ENCODE data around the gene EPB41L4A. TPM values are rescaled to one million over a fixed set of nuclear protein-coding genes. Genes with fewer than 3 reads are reported as not detected.

EPB41L4A gene
- total RNA-seq, 3 donors from 2014 or later, result 22.0 to 25.9 (median 22.6) TPM

- DNase-seq (ENCODE audit: low spot score in 2 of 2), result no peak
- H3K36me3 ChIP-seq, result no peaks in the 10 kb centered on the region
- H3K27ac ChIP-seq, result no peak overlapping the region
- H3K4me3 ChIP-seq, result no peak overlapping the region
- H3K9me3 ChIP-seq, result no peaks in the 10 kb centered on the region
- TF ChIP-seq CTCF (IDR thresholded peaks at IDR 0.05) (no peak), POLR2A (IDR thresholded peaks at IDR 0.05) (no peak), POLR2AphosphoS5 (IDR thresholded peaks at IDR 0.05) (no peak)
- H3K4me1 ChIP-seq, result no peaks in the 10 kb centered on the region
- intact Hi-C loops (cut with DNase I; ENCODE audit: low total_unique reads), result no loop called here
- H3K27me3 ChIP-seq, result no peaks in the 10 kb centered on the region
These were observed 106.5 kb downstream of the EPB41L4A start for GRCh38 chr5:112312295-112313275.

GRCh38 chr5:112310746-112311145 is 108.3 kb downstream of the EPB41L4A start:
- no peak for DNase-seq (ENCODE audit: low spot score in 2 of 2)
- Histone ChIP-seq H3K4me1 (no peaks in the 10 kb centered on the region), H3K4me3 (no peak overlapping the region), H3K27ac (no peak overlapping the region), H3K36me3 (no peaks in the 10 kb centered on the region), H3K27me3 (no peaks in the 10 kb centered on the region), H3K9me3 (no peaks in the 10 kb centered on the region)
- TF ChIP-seq POLR2A (IDR thresholded peaks at IDR 0.05) (no peak), POLR2AphosphoS5 (IDR thresholded peaks at IDR 0.05) (no peak), CTCF (IDR thresholded peaks at IDR 0.05) (no peak)
- intact Hi-C loops (cut with DNase I; ENCODE audit: low total_unique reads), result no loop called here

GRCh38 chr5:112308608-112309007 is 110.5 kb downstream of the EPB41L4A start:
- Histone ChIP-seq H3K4me1 (no peaks in the 10 kb centered on the region), H3K36me3 (no peaks in the 10 kb centered on the region), H3K27me3 (no peaks in the 10 kb centered on the region), H3K9me3 (no peaks in the 10 kb centered on the region), H3K4me3 (no peak overlapping the region), H3K27ac (no peak overlapping the region)
- no peak for DNase-seq (ENCODE audit: low spot score in 2 of 2)
- no peak for TF ChIP-seq POLR2A (IDR thresholded peaks at IDR 0.05)
- no peak for TF ChIP-seq CTCF (IDR thresholded peaks at IDR 0.05)
- no peak for TF ChIP-seq POLR2AphosphoS5 (IDR thresholded peaks at IDR 0.05)
- intact Hi-C loops (cut with DNase I; ENCODE audit: low total_unique reads), result no loop called here

GRCh38 chr5:112306956-112307355 is 112.1 kb downstream of the EPB41L4A start:
- Histone ChIP-seq H3K4me3 (no peak overlapping the region), H3K36me3 (no peaks in the 10 kb centered on the region), H3K9me3 (no peaks in the 10 kb centered on the region), H3K27me3 (no peaks in the 10 kb centered on the region), H3K27ac (no peak overlapping the region), H3K4me1 (no peaks in the 10 kb centered on the region)
- DNase-seq (ENCODE audit: low spot score in 2 of 2), result no peak
- TF ChIP-seq POLR2AphosphoS5 (IDR thresholded peaks at IDR 0.05) (no peak), CTCF (IDR thresholded peaks at IDR 0.05) (no peak)
- intact Hi-C loops (cut with DNase I; ENCODE audit: low total_unique reads), result no loop called here

- DNase-seq (ENCODE audit: low spot score in 2 of 2), result no peak
- Histone ChIP-seq H3K4me1 (no peaks in the 10 kb centered on the region), H3K36me3 (no peaks in the 10 kb centered on the region), H3K9me3 (no peaks in the 10 kb centered on the region), H3K27me3 (no peaks in the 10 kb centered on the region), H3K4me3 (no peak overlapping the region), H3K27ac (no peak overlapping the region)
- TF ChIP-seq POLR2A (IDR thresholded peaks at IDR 0.05), result no peak
- no peak for TF ChIP-seq POLR2AphosphoS5 (IDR thresholded peaks at IDR 0.05)
- TF ChIP-seq CTCF (IDR thresholded peaks at IDR 0.05), result no peak
- intact Hi-C loops (cut with DNase I; ENCODE audit: low total_unique reads), result no loop called here
These were observed 114.3 kb downstream of the EPB41L4A start for GRCh38 chr5:112304743-112305142.

Measured in breast epithelium (tissue), 4 donors.